Left renal cortex interstitium (tissue), 4 donors: ENCODE results near the gene TTC16. TPM values are rescaled to one million over a fixed set of nuclear protein-coding genes. Genes with fewer than 3 reads are reported as not detected.

Experiments used
- DNase-seq, 4 donors: peaks; one replicate each; pipeline ENCODE4 v3.0.0-alpha.2; 2013; ENCODE audit warnings: low read depth in 4 of 4, low spot score in 2 of 4, missing footprints in 1 of 4
- polyA plus RNA-seq, 4 donors: library from polyadenylated mRNA; unstranded; fragments of 120-200 nt; gene quantifications; one replicate each; pipeline ENCODE4 v1.2.1, GENCODE V29; 2013; ENCODE audit not compliant: insufficient read length in 4 of 4

TTC16 gene
- under 1 TPM; 0.20 to 0.30 (median 0.27) TPM for polyA plus RNA-seq

- peak; percentile 87 to 95 (median 92) for DNase-seq
These were observed at the start of gene TTC16, which contains the start of gene PTRH1 for GRCh38 chr9:127715470-127716337. TTC16 (plus strand) TSS chr9:127716079; CDS start chr9:127716146, 67 bp downstream. PTRH1 (minus strand) TSS chr9:127715663; CDS start chr9:127715639, 24 bp downstream.

GRCh38 chr9:127667127-127667844 is 48.6 kb upstream of the TTC16 start:
- DNase-seq, result no peak

GRCh38 chr9:127667906-127668305 is 48.0 kb upstream of the TTC16 start:
- no peak for DNase-seq

GRCh38 chr9:127673234-127673633 is 42.6 kb upstream of the TTC16 start:
- no peak for DNase-seq

DNA sequence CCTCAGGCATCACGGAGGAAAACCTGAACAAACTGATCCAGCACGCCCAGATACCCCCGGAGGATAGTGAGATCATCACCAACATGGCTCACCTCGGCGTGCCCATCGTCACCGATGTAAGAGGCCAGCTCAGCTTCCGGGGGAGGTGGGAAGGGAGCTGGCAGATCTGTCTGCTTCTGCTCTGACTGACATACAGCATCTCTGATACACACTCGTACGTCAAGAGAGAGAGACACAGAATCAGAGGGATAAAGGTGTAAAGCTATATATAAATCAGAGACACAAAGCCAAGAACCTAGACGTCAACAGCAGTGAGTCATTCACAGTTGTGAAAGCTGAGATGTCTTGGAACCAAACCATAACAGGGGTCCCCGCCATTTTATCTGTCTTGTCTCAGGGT is 39.2 kb upstream of the TTC16 start:
- no peak for DNase-seq

GRCh38 chr9:127679506-127679905 is 36.4 kb upstream of the TTC16 start:
- no peak for DNase-seq

DNA sequence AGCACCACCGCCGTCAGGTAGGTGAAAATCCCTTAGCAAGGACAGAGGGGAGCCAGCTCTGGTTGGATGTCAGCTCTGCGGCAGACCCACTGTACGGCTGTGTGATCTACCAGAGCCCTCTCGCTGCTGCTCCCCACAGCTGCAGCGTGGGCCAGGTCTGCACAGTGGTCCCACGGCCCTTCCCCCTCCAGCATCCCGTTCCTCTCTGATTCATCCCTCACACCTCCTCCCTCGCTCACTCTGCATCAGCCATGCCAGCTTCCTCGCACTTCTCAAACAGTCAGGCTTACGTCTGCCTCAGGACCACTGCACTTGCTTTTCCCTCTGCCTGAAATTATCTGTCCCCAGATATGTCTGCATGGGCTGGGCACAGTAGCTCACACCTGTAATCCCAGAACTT is 35.7 kb upstream of the TTC16 start:
- DNase-seq, result no peak

GRCh38 chr9:127680846-127681245 is 35.0 kb upstream of the TTC16 start:
- DNase-seq, result no peak

- no peak for DNase-seq
These were observed 33.3 kb upstream of the TTC16 start for GRCh38 chr9:127682351-127683136.

DNA sequence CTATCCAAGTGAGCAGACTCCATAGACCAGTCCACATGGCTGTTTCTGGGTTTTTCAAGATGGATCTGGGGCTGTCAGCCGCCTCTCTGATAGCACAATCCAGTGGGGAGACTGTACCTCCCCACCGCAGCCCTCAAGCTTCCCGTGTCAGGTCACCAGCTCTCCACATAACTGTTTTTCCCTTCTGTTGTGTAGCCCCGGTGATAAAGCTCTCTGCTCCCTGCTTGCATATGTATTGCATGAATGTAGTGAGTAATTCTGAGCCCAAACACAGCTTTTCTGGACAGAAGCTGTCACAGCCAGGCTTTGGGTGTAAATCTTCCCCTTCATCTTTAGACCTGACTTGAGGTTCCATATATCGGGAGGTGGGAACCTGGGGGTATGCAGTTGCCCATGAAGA is 32.2 kb upstream of the TTC16 start:
- no peak for DNase-seq

- no peak for DNase-seq
These were observed 31.3 kb upstream of the TTC16 start for GRCh38 chr9:127684576-127684975.

GRCh38 chr9:127686461-127687393 is 29.2 kb upstream of the TTC16 start:
- DNase-seq, result no peak

DNA sequence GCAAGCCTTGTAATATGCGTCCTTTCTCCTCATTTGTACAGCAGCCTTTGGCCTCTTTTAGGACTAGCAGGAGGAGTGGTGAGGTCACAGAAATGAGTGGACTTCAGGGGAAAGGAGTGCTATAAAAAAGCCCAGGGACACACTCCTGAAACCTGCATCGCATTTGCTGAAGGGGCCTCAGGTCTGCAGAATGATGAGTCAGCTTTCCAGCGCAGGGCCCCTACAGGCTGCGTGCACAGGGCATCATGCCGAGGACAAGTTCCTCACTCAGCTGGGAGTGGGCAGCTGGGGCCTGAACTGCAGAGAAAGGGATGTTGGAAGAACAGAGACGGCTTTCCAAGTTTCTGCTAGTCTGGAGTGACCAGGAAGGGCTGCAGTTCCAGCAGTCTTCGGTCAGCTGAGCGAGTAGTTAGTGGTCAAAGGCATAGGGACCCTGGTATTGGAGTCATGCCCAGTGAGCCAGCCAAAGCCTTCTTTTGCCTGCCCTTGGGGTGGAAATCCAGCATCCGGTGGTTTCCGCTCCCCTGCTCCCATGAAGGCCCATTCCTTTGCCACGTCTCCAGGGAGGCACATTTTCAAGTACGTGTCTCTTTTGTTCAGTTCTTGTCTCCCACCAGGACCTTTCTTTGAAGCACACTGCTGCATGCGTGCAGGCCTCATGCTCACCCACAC is 26.4 kb upstream of the TTC16 start:
- DNase-seq, result no peak

- DNase-seq, result no peak
These were observed 25.1 kb upstream of the TTC16 start for GRCh38 chr9:127690735-127691134.

DNA sequence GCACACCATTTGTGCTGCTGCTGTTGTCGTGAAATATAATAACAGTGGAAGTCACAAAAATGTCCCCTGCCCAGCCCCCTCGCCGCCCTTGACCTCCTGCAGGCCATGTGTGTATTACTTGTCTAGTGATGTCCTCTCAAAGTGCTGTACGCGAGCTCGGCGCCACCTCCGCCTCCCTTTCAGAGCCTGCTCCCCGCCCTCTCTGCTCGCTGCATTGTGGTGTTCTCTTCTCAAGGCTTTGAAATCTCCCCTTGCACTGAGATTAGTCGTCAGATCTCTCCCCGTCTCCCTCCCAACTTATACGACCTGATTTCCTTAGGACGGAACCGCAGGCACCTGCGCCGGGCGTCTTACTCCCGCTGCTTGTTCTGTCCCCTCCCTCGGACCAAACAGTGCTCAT is 23.8 kb upstream of the TTC16 start:
- no peak for DNase-seq

GRCh38 chr9:127693143-127693542 is 22.7 kb upstream of the TTC16 start:
- DNase-seq, result no peak

GRCh38 chr9:127693697-127694096 is 22.2 kb upstream of the TTC16 start:
- DNase-seq, result no peak

DNA sequence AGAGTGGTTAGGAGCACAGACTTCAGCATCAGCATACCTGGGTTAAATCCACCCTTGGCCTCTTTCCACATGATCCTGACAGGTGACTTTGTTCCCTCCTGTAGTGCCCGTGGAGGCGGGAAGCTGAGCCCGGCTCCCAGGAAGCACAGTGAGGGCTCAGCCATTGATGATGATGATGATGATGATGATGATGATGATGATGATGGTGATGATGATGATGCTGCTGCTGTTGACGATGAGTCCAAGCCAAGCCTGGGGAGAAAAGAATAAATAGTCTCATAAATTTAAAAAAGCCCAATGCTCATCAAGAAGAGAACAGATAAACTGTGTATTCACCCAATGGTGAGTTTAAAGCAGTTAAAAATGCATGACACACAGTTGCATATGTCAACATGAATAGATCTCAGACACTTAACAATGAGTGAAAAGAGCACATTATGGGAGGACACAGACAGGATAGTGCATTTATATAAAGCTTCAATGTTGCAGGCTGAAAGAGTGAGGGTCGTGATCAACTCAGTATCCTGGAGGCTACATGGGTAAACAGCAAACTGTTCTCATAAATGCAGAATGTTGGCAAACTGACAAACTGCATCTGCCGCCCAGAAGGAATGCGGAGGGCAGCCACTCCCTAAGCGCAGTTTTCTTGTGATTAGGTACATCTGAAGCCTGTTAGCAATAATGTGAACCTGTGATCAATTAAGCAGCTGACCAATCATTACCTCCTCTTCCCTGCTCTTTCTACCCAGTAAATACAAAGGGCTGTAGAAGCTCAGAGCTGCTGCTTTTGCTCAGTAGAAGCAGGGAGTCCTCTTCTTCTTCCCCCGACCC is 20.8 kb upstream of the TTC16 start:
- DNase-seq, result no peak
